ENCODE measurements around the gene IP6K1.

GRCh38 chr3:49681543-49681942 is 104.8 kb downstream of the IP6K1 start:
- TF ChIP-seq CTCF (conservative IDR thresholded peaks at IDR 0.05; ENCODE audit: low read length) (no peak), EZH2phosphoT487 (IDR thresholded peaks at IDR 0.05; ENCODE audit: borderline replicate concordance, low read depth, low read length) (no peak)
